Peyer's patch (tissue), 4 donors: Measurements from ENCODE around the gene CFAP20DC.

Source experiments
- CTCF ChIP-seq, 6 experiments: fragments of 450-650 bp in 4 of 6; fragments of 200-600 bp in 2 of 6; sonication (generic) in 1 of 6; IDR thresholded peaks; one replicate each; pipeline ENCODE4 v1.5.1; 2017 to 2019; ENCODE audit warnings: antibody characterized with exemption in 6 of 6, mild to moderate bottlenecking in 3 of 6, moderate library complexity in 1 of 6
- POLR2A ChIP-seq, 2 donors: fragments of 450-650 bp; IDR thresholded peaks; one replicate each; pipeline ENCODE4 v1.5.1; 2017; ENCODE audit warnings: antibody characterized with exemption in 2 of 2, mild to moderate bottlenecking in 2 of 2, moderate library complexity in 2 of 2

- TF ChIP-seq CTCF (IDR thresholded peaks at IDR 0.05) (no peak), POLR2A (IDR thresholded peaks at IDR 0.05) (no peak)
Measured at GRCh38 chr3:58749948-58750347, 299.9 kb downstream of the CFAP20DC start.
